PC-9 (cell line): ENCODE data around the gene GNAQ.

ENCODE experiments used
- CTCF ChIP-seq: fragments of 200-600 bp; sonication (generic); conservative IDR thresholded peaks from 2 replicates; pipeline ENCODE4 v1.6.1; 2017; ENCODE audit warnings: mixed run types, antibody characterized with exemption, mild to moderate bottlenecking, moderate library complexity
- EZH2 ChIP-seq: fragments of 200-600 bp; sonication (generic); IDR thresholded peaks from 2 replicates; pipeline ENCODE4 v1.8.0; 2017; ENCODE audit warnings: antibody characterized with exemption, low read depth

DNA sequence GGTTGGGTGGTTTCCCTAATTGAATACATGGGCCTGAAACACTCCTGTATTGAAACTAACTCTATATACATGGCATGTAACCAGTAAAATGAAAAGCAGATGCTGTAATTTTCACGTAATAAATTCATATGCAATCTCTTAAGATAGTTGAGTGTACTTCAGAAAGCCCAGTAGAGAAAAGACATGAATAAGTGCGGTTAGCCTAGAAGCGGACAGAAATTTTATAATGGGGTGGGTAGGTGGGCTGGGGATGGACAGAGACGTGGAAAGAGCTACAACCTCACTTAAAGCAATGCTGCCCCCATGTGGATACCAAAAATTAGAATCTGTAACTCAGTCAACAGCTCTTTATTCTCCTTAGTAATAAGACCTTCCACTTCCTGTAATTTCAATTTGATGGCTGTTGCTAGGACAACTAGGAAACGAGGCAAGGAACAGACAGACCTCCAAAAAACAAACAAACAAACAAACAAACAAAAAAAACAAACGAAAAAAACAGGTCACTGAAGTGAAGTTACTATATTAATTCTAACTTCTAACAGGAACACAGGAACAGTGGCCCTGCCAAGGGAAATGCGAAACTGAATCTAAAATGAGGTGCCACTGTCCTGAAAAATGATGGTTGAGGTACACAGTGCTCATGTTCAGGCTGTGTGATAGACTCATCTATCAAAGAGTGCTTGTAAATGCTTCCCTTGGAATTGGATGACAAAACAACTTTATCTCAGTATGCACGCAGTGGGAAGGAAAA, 280.1 kb downstream of the GNAQ start:
- TF ChIP-seq CTCF: peak; percentile 77
- no peak for TF ChIP-seq EZH2
